AG04449 (cell line): ENCODE measurements around the gene ANKS1B.
"Not testable (repeated sequence)": the region's sequence is repeated elsewhere in the genome, so short reads cannot be mapped to it uniquely, and the experiment has no call there.

Experiments used
- CTCF ChIA-PET: fragments of 350-600 bp; formaldehyde crosslinking; extraction: SDS; loops from one replicate; lab custom pipeline; 2021; ENCODE audit warnings: antibody characterized with exemption; lab: Yijun Ruan, JAX
- POLR2A ChIA-PET: fragments of 400-600, 350-600 bp; formaldehyde crosslinking; extraction: SDS; loops from one replicate; lab custom pipeline; 2020; ENCODE audit warnings: antibody characterized with exemption, inconsistent platforms; lab: Yijun Ruan, JAX
- DNase-seq: peaks from one replicate; pipeline ENCODE4 v3.0.0-alpha.2; 2010; ENCODE audit warnings: low read depth, low spot score
- H3K4me3 ChIP-seq: 2 replicates; pipeline ENCODE4 v1.5.1; 2011; ENCODE audit warnings: low read depth, mild to moderate bottlenecking, control low read depth, low read length
- TF ChIP-seq, protein P1 (sequence below): IDR thresholded peaks from one replicate; pipeline ENCODE4 v1.5.1; 2011; ENCODE audit warnings: mild to moderate bottlenecking, moderate library complexity, low read length, control low read depth, inconsistent platforms; ENCODE audit not compliant: insufficient read depth; ENCODE audit errors: missing control alignments

The ANKS1B gene

DNA sequence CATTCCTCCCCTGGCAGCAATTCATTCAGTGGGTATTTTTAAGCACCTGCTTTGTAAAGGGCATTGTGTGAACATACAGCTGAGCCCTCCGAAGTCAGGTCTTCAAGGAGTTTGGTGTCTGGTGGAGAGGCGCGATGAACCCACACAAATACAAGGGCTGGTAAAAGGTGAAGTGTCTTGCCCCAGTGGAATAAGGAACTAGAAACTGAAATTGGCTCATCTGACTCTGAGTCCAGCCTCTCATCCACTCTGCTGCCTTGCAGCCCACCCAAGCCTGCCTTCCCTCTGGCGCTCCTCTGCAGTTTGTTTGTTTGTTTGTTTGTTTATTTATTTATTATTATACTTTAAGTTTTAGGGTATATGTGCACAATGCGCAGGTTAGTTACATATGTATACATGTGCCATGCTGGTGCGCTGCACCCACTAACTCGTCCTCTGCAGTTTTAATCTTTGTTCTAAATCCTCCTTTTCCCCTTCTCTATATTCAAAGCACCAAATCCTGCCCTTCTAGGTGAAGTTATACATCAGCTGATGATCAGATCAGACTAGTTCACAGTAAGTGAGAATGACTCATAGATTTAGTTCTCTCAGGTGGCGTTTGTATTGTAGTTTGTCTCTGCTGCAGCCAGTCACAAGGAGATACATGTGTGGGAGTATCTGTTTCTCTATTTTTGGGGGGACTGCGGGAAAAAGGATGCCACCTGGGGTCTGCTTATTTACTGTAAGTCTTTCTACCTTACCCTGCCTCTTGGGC, 945.2 kb downstream of the ANKS1B start:
- no peak overlapping the region for H3K4me3 ChIP-seq
- no peak for DNase-seq
- ChIA-PET CTCF (no interaction called here), POLR2A (no interaction called here)
- TF ChIP-seq, protein P1, sequence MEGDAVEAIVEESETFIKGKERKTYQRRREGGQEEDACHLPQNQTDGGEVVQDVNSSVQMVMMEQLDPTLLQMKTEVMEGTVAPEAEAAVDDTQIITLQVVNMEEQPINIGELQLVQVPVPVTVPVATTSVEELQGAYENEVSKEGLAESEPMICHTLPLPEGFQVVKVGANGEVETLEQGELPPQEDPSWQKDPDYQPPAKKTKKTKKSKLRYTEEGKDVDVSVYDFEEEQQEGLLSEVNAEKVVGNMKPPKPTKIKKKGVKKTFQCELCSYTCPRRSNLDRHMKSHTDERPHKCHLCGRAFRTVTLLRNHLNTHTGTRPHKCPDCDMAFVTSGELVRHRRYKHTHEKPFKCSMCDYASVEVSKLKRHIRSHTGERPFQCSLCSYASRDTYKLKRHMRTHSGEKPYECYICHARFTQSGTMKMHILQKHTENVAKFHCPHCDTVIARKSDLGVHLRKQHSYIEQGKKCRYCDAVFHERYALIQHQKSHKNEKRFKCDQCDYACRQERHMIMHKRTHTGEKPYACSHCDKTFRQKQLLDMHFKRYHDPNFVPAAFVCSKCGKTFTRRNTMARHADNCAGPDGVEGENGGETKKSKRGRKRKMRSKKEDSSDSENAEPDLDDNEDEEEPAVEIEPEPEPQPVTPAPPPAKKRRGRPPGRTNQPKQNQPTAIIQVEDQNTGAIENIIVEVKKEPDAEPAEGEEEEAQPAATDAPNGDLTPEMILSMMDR, result no peak

DNA sequence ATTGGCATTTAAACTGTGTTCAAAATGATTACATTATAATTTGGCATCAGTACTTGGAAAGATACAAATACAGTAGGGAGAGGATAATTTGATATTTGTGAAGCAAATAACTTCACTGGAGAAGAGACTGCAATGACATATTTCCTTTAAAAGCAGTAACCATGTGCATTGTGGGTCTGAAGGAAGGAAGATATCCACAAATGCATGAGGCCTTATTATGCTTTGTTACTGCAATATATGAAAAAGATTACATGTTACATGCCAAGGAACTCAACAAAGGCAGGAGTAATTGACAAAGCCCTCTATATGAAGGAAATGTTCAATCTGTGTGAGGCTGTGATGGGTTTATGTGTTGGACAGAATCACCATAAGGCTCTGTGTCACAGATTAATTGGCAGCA, 948.2 kb downstream of the ANKS1B start:
- TF ChIP-seq, protein P1, result no peak
- DNase-seq, result no peak
- no peak overlapping the region for H3K4me3 ChIP-seq
- CTCF ChIA-PET, result no interaction called here
- POLR2A ChIA-PET, result no interaction called here

DNA sequence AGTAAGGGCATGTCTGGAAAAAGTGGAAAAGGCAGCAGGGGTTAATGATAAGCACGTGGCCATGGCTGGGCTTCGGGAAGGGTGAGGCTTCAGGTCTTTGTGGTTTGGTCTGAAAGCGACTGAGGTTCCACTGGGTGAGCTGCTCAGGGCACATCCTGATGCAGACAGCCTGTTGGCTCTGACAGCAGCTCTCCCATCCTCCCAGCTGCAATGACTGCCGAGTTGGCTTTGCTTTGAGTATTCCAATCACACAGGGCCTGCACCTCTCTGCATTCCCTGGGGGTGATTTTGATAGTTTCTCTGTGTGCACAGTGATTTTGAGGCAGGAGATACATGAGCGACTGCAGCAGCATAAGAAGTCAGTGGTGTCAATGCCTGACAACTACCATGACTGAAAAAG, 948.9 kb downstream of the ANKS1B start:
- TF ChIP-seq, protein P1, result no peak
- ChIA-PET POLR2A (no interaction called here), CTCF (no interaction called here)
- DNase-seq, result no peak
- no peak overlapping the region for H3K4me3 ChIP-seq

- CTCF ChIA-PET, result interaction anchor here (0.7 kb wide), 1 partner anchor 10 kb away, joined by 3 read pairs; no protein-coding TSS in a partner anchor
- DNase-seq, H3K4me3 ChIP-seq, POLR2A ChIA-PET: not testable (repeated sequence)
Observed at GRCh38 chr12:99034201-99034600, 950.5 kb downstream of the ANKS1B start.

DNA sequence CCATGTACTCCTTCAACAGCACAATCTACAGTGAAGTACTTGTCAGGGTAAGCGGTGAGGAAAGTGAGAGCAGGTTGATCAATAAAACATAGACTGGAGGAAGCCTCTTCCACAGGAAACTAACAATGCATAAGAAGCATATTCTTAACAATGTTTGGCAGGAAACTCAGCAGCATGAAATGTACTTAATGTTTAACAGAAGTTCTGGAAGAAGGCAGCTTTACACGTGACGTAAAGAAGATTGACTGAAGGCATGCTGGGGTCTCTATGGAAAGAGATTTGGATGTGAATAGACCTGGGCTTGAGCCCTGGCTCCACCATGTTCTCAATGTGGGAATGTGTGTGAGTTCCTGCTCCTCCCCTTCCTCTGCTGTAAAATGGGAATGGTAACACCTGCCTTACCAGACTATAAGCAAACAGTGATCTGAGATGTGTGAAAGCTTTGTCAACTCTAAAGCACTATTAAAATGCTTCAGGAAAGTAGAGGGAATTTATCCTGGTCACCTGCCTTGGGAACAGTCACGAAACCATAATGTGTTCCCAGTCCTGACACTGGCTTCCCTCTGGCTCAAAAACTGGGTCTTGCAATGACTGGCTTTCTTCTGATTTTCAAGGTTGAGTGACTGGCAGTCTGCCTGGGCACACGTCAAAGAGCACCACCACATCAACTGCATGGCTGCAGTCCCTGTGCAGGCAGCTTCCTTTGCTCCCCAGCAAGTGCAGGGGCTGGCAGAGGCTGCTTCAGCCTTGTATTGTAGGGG, 955.0 kb downstream of the ANKS1B start:
- ChIA-PET CTCF (no interaction called here), POLR2A (no interaction called here)
- DNase-seq, result no peak
- TF ChIP-seq, protein P1, result no peak
- no peak overlapping the region for H3K4me3 ChIP-seq

GRCh38 chr12:99027461-99027860, 957.3 kb downstream of the ANKS1B start:
- ChIA-PET CTCF (interaction anchor here (0.7 kb wide), 1 partner anchor 16 kb away, joined by 3 read pairs; no protein-coding TSS in a partner anchor), POLR2A (no interaction called here)

More at GRCh38 chr12:99027461-99027860, 957.3 kb downstream of the ANKS1B start:
- DNase-seq, result no peak
- TF ChIP-seq, protein P1, result no peak
- H3K4me3 ChIP-seq, result no peak overlapping the region
